Ovary (tissue), 3 donors: ENCODE data around the gene TTC22.

ENCODE experiments used
- CTCF ChIP-seq, 3 donors: fragments of 450-650 bp in 2 of 3; fragments of 200-600 bp in 1 of 3; IDR thresholded peaks; one replicate each; pipeline versions ENCODE4 v1.5.1 to v1.8.0; 2016 to 2022; ENCODE audit warnings: antibody characterized with exemption in 3 of 3, mild to moderate bottlenecking in 1 of 3
- EP300 ChIP-seq: sonication (generic); formaldehyde crosslinking; IDR thresholded peaks from one replicate; pipeline ENCODE4 v1.6.1; 2017; ENCODE audit warnings: antibody characterized with exemption
- POLR2A ChIP-seq: fragments of 450-650 bp; IDR thresholded peaks from one replicate; pipeline ENCODE4 v1.6.1; 2017; ENCODE audit warnings: antibody characterized with exemption, mild to moderate bottlenecking, moderate library complexity
- donor health status: DM: no; HTN: no; CAD: no.

DNA sequence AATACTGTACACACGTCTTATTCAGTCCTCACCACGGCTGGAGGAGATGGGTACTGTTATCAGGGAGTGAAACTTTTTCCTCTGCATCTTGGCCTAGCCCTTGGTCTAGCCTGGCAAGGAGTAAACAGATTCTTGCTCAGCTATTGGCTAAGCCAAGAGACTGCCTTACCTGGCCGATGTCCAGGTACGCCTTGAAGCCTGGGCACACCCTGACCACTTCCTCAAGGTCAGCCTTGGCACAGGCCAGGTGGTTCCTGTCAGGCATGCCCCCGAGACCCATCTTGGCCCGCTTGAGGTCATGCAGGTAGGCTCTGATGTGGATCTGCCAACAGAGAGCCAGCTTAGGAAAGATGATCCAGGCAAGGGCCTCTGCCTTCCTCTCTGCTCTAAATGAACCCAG lies 19.0 kb downstream of the TTC22 start:
- TF ChIP-seq EP300 = no peak
- no peak for TF ChIP-seq POLR2A
- no peak for TF ChIP-seq CTCF (IDR thresholded peaks at IDR 0.05)
